Naive thymus-derived CD4-positive, alpha-beta T cell (primary cell): Measurements from ENCODE around the gene B4GALT1. TPM values are rescaled to one million over a fixed set of nuclear protein-coding genes. Genes with fewer than 3 reads are reported as not detected.

Experiments used
- ATAC-seq: fragments of 150-1000 bp; cut with Tn5 transposase; 2 replicates; pipeline ENCODE4 v1.10.0; 2021; ENCODE audit warnings: mild to moderate bottlenecking, moderate library complexity
- CTCF ChIA-PET: fragments of 350-600 bp; sonication (Branson Sonifier 250); formaldehyde crosslinking; loops from one replicate; lab custom pipeline; 2021; ENCODE audit warnings: antibody characterized with exemption; lab: Charles Lee
- POLR2A ChIA-PET: fragments of 350-600 bp; sonication (Branson Sonifier 250); formaldehyde crosslinking; loops from one replicate; lab custom pipeline; 2021; ENCODE audit warnings: antibody characterized with exemption, inconsistent platforms; lab: Charles Lee
- DNase-seq, 9 donors: peaks; one replicate each; pipeline versions ENCODE4 v3.0.0 to v3.0.0-alpha.2; 2020 to 2022; ENCODE audit warnings: mixed read lengths in 1 of 9
- H3K27ac ChIP-seq: one replicate; pipeline ENCODE4 v1.7.0; 2013; ENCODE audit warnings: mild to moderate bottlenecking, low read depth, low read length, moderate library complexity
- H3K27me3 ChIP-seq, 2 donors: one replicate each; pipeline ENCODE4 v1.7.0; 2013; ENCODE audit warnings: low read length in 2 of 2, mild to moderate bottlenecking in 2 of 2, moderate library complexity in 2 of 2; ENCODE audit not compliant: control insufficient read depth in 2 of 2, insufficient read depth in 2 of 2
- H3K36me3 ChIP-seq, 3 experiments: 1 replicate in 2 of 3; 2 replicates in 1 of 3; pipeline ENCODE4 v1.7.0; 2013; ENCODE audit warnings: low read length in 3 of 3, mild to moderate bottlenecking in 3 of 3, moderate library complexity in 1 of 3; ENCODE audit not compliant: insufficient read depth in 3 of 3, control insufficient read depth in 2 of 3
- H3K4me1 ChIP-seq, 2 donors: one replicate each; pipeline ENCODE4 v1.7.0; 2013; ENCODE audit warnings: low read length in 2 of 2, mild to moderate bottlenecking in 2 of 2, moderate library complexity in 1 of 2; ENCODE audit not compliant: control insufficient read depth in 2 of 2, insufficient read depth in 2 of 2
- H3K4me3 ChIP-seq: 2 replicates; pipeline ENCODE4 v1.7.0; 2013; ENCODE audit warnings: mild to moderate bottlenecking, low read length
- H3K9me3 ChIP-seq, 3 experiments: 1 replicate in 2 of 3; 2 replicates in 1 of 3; pipeline ENCODE4 v1.7.0; 2013; ENCODE audit warnings: low read length in 3 of 3; ENCODE audit not compliant: control insufficient read depth in 2 of 3
- H3K27ac Mint-ChIP-seq, 9 donors: one replicate each; pipeline ENCODE4 v1.8.0; 2020 to 2022; ENCODE audit warnings: mixed read lengths in 9 of 9, mild to moderate bottlenecking in 8 of 9, moderate library complexity in 5 of 9, inconsistent platforms in 2 of 9
- H3K27me3 Mint-ChIP-seq, 5 donors: one replicate each; pipeline ENCODE4 v1.8.0; 2021 to 2022; ENCODE audit warnings: mixed read lengths in 5 of 5, mild to moderate bottlenecking in 1 of 5
- H3K36me3 Mint-ChIP-seq, 5 donors: one replicate each; pipeline ENCODE4 v1.8.0; 2020 to 2022; ENCODE audit warnings: mixed read lengths in 5 of 5, mild to moderate bottlenecking in 3 of 5, inconsistent platforms in 1 of 5
- H3K4me1 Mint-ChIP-seq, 7 donors: one replicate each; pipeline ENCODE4 v1.8.0; 2020 to 2022; ENCODE audit warnings: mixed read lengths in 7 of 7, mild to moderate bottlenecking in 3 of 7, inconsistent platforms in 1 of 7
- H3K4me3 Mint-ChIP-seq, 10 donors: one replicate each; pipeline ENCODE4 v1.8.0; 2020 to 2022; ENCODE audit warnings: mild to moderate bottlenecking in 10 of 10, mixed read lengths in 10 of 10, moderate library complexity in 6 of 10, inconsistent platforms in 2 of 10
- H3K9me3 Mint-ChIP-seq, 11 donors: one replicate each; pipeline ENCODE4 v1.8.0; 2020 to 2022; ENCODE audit warnings: mixed read lengths in 11 of 11, mild to moderate bottlenecking in 4 of 11, inconsistent platforms in 1 of 11, moderate library complexity in 1 of 11
- intact Hi-C, 2 donors: fragments of 100-400 bp; cut with micrococcal nuclease; formaldehyde crosslinking; loops; one replicate each; pipeline ENCODE4 v1.15.1; 2023
- polyA plus RNA-seq, 2 donors: library from polyadenylated mRNA; unstranded; fragments of 300-500 nt; fragmentation: Illumina TruSeq; gene quantifications; one replicate each; pipeline ENCODE4 v1.2.3, GENCODE V29; 2021
- total RNA-seq, 6 experiments: library from RNA in 5 of 6; stranded (reverse) in 5 of 6; gene quantifications; 1 replicate in 5 of 6; 2 replicates in 1 of 6; pipeline ENCODE4 v1.2.3 and lab custom pipeline; 2021 to 2026

B4GALT1 gene
- total and polyA plus RNA-seq, 7 experiments from 2014 or later = 12.9 to 86.2 (median 41.3) TPM

GRCh38 chr9:33159777-33160127, 7.4 kb downstream of the B4GALT1 start:
- Mint-ChIP-seq H3K4me1 (peaks cover 74 to 99% (median 94%) of the 10 kb centered on the region in 7 donors), H3K4me3 (peak overlapping the region; percentile 64 to 86 (median 78)), H3K36me3 (peaks cover 0 to 10% (median 5%) of the 10 kb centered on the region in 5 donors), H3K27ac (peak overlapping the region; percentile 88 to 99 (median 97)), H3K9me3 (no peaks in the 10 kb centered on the region), H3K27me3 (no peaks in the 10 kb centered on the region)
- DNase-seq = peak in 8 of 9 donors; percentile 59 to 74 (median 66)
- no peaks in the 10 kb centered on the region for H3K27me3 ChIP-seq
- no peaks in the 10 kb centered on the region for H3K36me3 ChIP-seq
- intact Hi-C loops = loop anchor here (1.0 to 10.0 kb wide), 12 partner anchors 8 to 1955 kb away; partner anchors contain the start of genes ACO1 (in 1 of the 2), ATOSB (in 1 of the 2), B4GALT1 (in 1 of the 2) and CCL27 (in 1 of the 2)
- H3K27ac ChIP-seq = peak overlapping the region; percentile 91
- H3K4me3 ChIP-seq = peak overlapping the region; percentile 2
- ChIA-PET POLR2A (interaction anchor here (0.7 to 7.6 kb wide), 5 partner anchors 8 to 135 kb away, joined by 3 to 92 read pairs (median 5); partner anchors contain the start of gene DNAJA1), CTCF (interaction anchor here (1.0 to 2.5 kb wide), 4 partner anchors 8 to 18 kb away, joined by 3 to 10 read pairs (median 4); no protein-coding TSS in a partner anchor)
- peaks cover 80 to 93% of the 10 kb centered on the region in 2 donors for H3K4me1 ChIP-seq
- H3K9me3 ChIP-seq = no peaks in the 10 kb centered on the region
- peak; percentile 77 for ATAC-seq

- Mint-ChIP-seq H3K4me1 (peaks cover 76 to 99% (median 94%) of the 10 kb centered on the region in 7 donors), H3K36me3 (peaks cover 0 to 15% (median 5%) of the 10 kb centered on the region in 5 donors), H3K27ac (peak overlapping the region; percentile 88 to 99 (median 97)), H3K27me3 (no peaks in the 10 kb centered on the region), H3K9me3 (no peaks in the 10 kb centered on the region), H3K4me3 (peak overlapping the region; percentile 64 to 86 (median 78))
- ATAC-seq (peak; percentile 78), DNase-seq (peak in 7 of 9 donors; percentile 51 to 62 (median 59))
- no peaks in the 10 kb centered on the region for H3K36me3 ChIP-seq
- intact Hi-C loops = loop anchor here (1.0 to 2.0 kb wide), 6 partner anchors 8 to 132 kb away; partner anchors contain the start of genes B4GALT1 (in 1 of the 2) and NFX1 (in 1 of the 2)
- POLR2A ChIA-PET = interaction anchor here (0.7 to 7.6 kb wide), 8 partner anchors 8 to 134 kb away, joined by 3 to 92 read pairs (median 6); partner anchors contain the start of genes B4GALT1, DNAJA1 and SMU1
- peaks cover 0 to 4% (median 0%) of the 10 kb centered on the region in 3 experiments for H3K9me3 ChIP-seq
- peak overlapping the region; percentile 91 for H3K27ac ChIP-seq
- peaks cover 84 to 93% of the 10 kb centered on the region in 2 donors for H3K4me1 ChIP-seq
- CTCF ChIA-PET = interaction anchor here (0.6 to 2.5 kb wide), 5 partner anchors 8 to 61 kb away, joined by 3 to 10 read pairs (median 4); no protein-coding TSS in a partner anchor
- H3K4me3 ChIP-seq = peak overlapping the region; percentile 8
- no peaks in the 10 kb centered on the region for H3K27me3 ChIP-seq
Observed at GRCh38 chr9:33158843-33159776, 8.0 kb downstream of the B4GALT1 start.

GRCh38 chr9:33157960-33158842, 8.9 kb downstream of the B4GALT1 start:
- intact Hi-C loops = loop anchor here (2.0 kb wide), 4 partner anchors 15 to 133 kb away; partner anchors contain the start of gene NFX1 (in 1 of the 2)
- Mint-ChIP-seq H3K4me3 (peak overlapping the region; percentile 64 to 86 (median 78)), H3K27me3 (no peaks in the 10 kb centered on the region)

GRCh38 chr9:33155393-33155792, 11.7 kb downstream of the B4GALT1 start:
- Mint-ChIP-seq H3K36me3 (peaks cover 0 to 15% (median 5%) of the 10 kb centered on the region in 5 donors), H3K27ac (peak overlapping the region in 8 of 9 donors; percentile 44 to 92 (median 86)), H3K9me3 (peaks cover 0 to 4% (median 0%) of the 10 kb centered on the region in 11 donors), H3K4me1 (peaks cover 69 to 99% (median 94%) of the 10 kb centered on the region in 7 donors), H3K4me3 (peak overlapping the region in 4 of 10 donors; percentile 1 to 33 (median 12)), H3K27me3 (no peaks in the 10 kb centered on the region)
- Histone ChIP-seq H3K36me3 (no peaks in the 10 kb centered on the region), H3K9me3 (peaks cover 0 to 5% (median 0%) of the 10 kb centered on the region in 3 experiments), H3K4me3 (no peak overlapping the region), H3K4me1 (peaks cover 65 to 84% of the 10 kb centered on the region in 2 donors), H3K27me3 (no peaks in the 10 kb centered on the region), H3K27ac (peak overlapping the region; percentile 9)
- no peak for ATAC-seq
- ChIA-PET POLR2A (interaction anchor here (1.6 to 2.6 kb wide), 2 partner anchors 12 kb away, joined by 5 to 10 read pairs; partner anchors contain the start of gene B4GALT1), CTCF (interaction anchor here (1.6 kb wide), 1 partner anchor 16 kb away, joined by 4 read pairs; no protein-coding TSS in a partner anchor)
- intact Hi-C loops = no loop called here
- DNase-seq = no peak

More at GRCh38 chr9:33157960-33158842, 8.9 kb downstream of the B4GALT1 start:
- POLR2A ChIA-PET = interaction anchor here (0.7 to 7.6 kb wide), 7 partner anchors 9 to 1476 kb away, joined by 3 to 92 read pairs (median 7); partner anchors contain the start of genes B4GALT1 and SMU1
- Mint-ChIP-seq H3K36me3 (peaks cover 0 to 15% (median 5%) of the 10 kb centered on the region in 5 donors), H3K9me3 (peaks cover 0 to 4% (median 0%) of the 10 kb centered on the region in 11 donors), H3K27ac (peak overlapping the region; percentile 88 to 99 (median 97)), H3K4me1 (peaks cover 77 to 99% (median 94%) of the 10 kb centered on the region in 7 donors)
- CTCF ChIA-PET = interaction anchor here (0.6 to 1.2 kb wide), 3 partner anchors 9 to 62 kb away, joined by 3 to 5 read pairs (median 3); no protein-coding TSS in a partner anchor
- no peak for ATAC-seq
- H3K9me3 ChIP-seq = peaks cover 0 to 5% (median 0%) of the 10 kb centered on the region in 3 experiments
- no peaks in the 10 kb centered on the region for H3K36me3 ChIP-seq
- H3K4me1 ChIP-seq = peaks cover 76 to 89% of the 10 kb centered on the region in 2 donors
- peak overlapping the region; percentile 91 for H3K27ac ChIP-seq
- H3K4me3 ChIP-seq = peak overlapping the region; percentile 8
- DNase-seq = no peak
- no peaks in the 10 kb centered on the region for H3K27me3 ChIP-seq

DNA sequence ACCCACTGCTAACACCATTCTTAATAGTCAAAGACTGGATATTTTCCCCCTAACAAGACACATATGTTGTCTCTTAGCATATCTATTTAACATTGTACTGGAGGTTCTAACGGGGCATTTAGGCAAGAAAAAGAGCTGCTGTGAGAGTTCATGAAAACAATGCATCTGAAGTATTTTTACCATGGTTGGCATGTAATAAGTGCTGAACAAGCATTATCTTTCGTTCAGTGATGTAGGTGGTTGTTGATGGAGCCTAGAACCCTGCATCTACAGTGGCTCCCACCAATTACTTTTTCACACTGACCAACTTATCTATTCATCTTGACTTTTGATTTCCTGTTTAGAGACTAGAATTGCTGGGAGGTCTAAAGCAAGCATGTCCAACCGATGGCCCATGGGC, 12.8 kb downstream of the B4GALT1 start:
- ATAC-seq (no peak), DNase-seq (no peak)
- CTCF ChIA-PET = interaction anchor here (1.6 kb wide), 1 partner anchor 17 kb away, joined by 4 read pairs; no protein-coding TSS in a partner anchor
- Mint-ChIP-seq H3K36me3 (peaks cover 0 to 15% (median 5%) of the 10 kb centered on the region in 5 donors), H3K27ac (peak overlapping the region; percentile 47 to 92 (median 87)), H3K9me3 (peaks cover 0 to 4% (median 0%) of the 10 kb centered on the region in 11 donors), H3K27me3 (no peaks in the 10 kb centered on the region), H3K4me3 (peak overlapping the region in 7 of 10 donors; percentile 1 to 75 (median 20)), H3K4me1 (peaks cover 61 to 92% (median 88%) of the 10 kb centered on the region in 7 donors)
- no peak overlapping the region for H3K4me3 ChIP-seq
- no peaks in the 10 kb centered on the region for H3K36me3 ChIP-seq
- H3K9me3 ChIP-seq = peaks cover 0 to 5% (median 0%) of the 10 kb centered on the region in 3 experiments
- H3K27ac ChIP-seq = no peak overlapping the region
- intact Hi-C loops = loop anchor here in 1 of 2 donors (1.0 kb wide), 1 partner anchor 12 kb away; no protein-coding TSS in a partner anchor
- POLR2A ChIA-PET = interaction anchor here (0.6 to 2.6 kb wide), 3 partner anchors 9 to 42 kb away, joined by 3 to 10 read pairs (median 6); no protein-coding TSS in a partner anchor
- H3K27me3 ChIP-seq = no peaks in the 10 kb centered on the region
- H3K4me1 ChIP-seq = peaks cover 55 to 73% of the 10 kb centered on the region in 2 donors
